B cell (primary cell): ENCODE data around the gene SFSWAP. TPM values are rescaled to one million over a fixed set of nuclear protein-coding genes. Genes with fewer than 3 reads are reported as not detected.

Source experiments
- ATAC-seq: fragments of 200-7000 bp; cut with Tn5 transposase; one replicate; pipeline ENCODE4 v1.10.0; 2021; ENCODE audit warnings: low read depth, mild to moderate bottlenecking, moderate number of reproducible peaks, moderate library complexity
- CTCF ChIA-PET: fragments of 350-600 bp; sonication (Branson Sonifier 250); formaldehyde crosslinking; loops from one replicate; lab custom pipeline; 2021; ENCODE audit warnings: antibody characterized with exemption, inconsistent platforms; lab: Charles Lee
- POLR2A ChIA-PET: fragments of 350-600 bp; sonication (Branson Sonifier 250); formaldehyde crosslinking; loops from one replicate; lab custom pipeline; 2021; ENCODE audit warnings: antibody characterized with exemption; lab: Charles Lee
- DNase-seq: peaks from one replicate; pipeline ENCODE4 v3.0.0; 2013
- H2AFZ ChIP-seq: 2 replicates; pipeline ENCODE4 v1.6.1; 2012; ENCODE audit warnings: mild to moderate bottlenecking, low read depth, low read length; ENCODE audit not compliant: insufficient read depth, poor library complexity, severe bottlenecking
- H3K27ac ChIP-seq, 2 donors: 1 replicate in 1 of 2; 2 replicates in 1 of 2; pipeline ENCODE4 v1.5.1; 2012 to 2013; ENCODE audit warnings: low read length in 2 of 2, mild to moderate bottlenecking in 2 of 2, moderate library complexity in 1 of 2
- H3K27me3 ChIP-seq, 4 experiments: fragments of 200-600 bp in 1 of 4; sonication (generic) in 1 of 4; replicated peaks in 1 of 4; 1 replicate in 2 of 4; 2 replicates in 2 of 4; pipeline versions ENCODE4 v1.6.1 to v1.7.0; 2013 to 2016; ENCODE audit warnings: low read length in 3 of 4, mild to moderate bottlenecking in 2 of 4, mixed read lengths in 1 of 4, moderate library complexity in 1 of 4; ENCODE audit not compliant: insufficient read depth in 4 of 4, control insufficient read depth in 3 of 4; ENCODE audit errors: control extremely low read depth in 1 of 4
- H3K36me3 ChIP-seq, 2 experiments: replicated peaks in 1 of 2; 1 replicate in 1 of 2; 2 replicates in 1 of 2; pipeline versions ENCODE4 v1.6.1 to v1.7.1; 2013; ENCODE audit warnings: low read length in 1 of 2; ENCODE audit not compliant: insufficient read depth in 2 of 2, control insufficient read depth in 1 of 2; ENCODE audit errors: control extremely low read depth in 1 of 2, extremely low read depth in 1 of 2
- H3K4me1 ChIP-seq, 2 donors: fragments of 200-600 bp in 1 of 2; sonication (generic) in 1 of 2; 1 replicate in 1 of 2; 2 replicates in 1 of 2; pipeline versions ENCODE4 v1.5.1 to v1.6.1; 2013 to 2017; ENCODE audit warnings: low read length in 2 of 2; ENCODE audit not compliant: control insufficient read depth in 2 of 2, insufficient read depth in 2 of 2
- H3K4me2 ChIP-seq: replicated peaks from 2 replicates; pipeline ENCODE3; 2012; ENCODE audit warnings: mild to moderate bottlenecking, low read depth, low read length; ENCODE audit not compliant: poor library complexity, severe bottlenecking
- H3K4me3 ChIP-seq, 5 experiments: fragments of 200-600 bp in 1 of 5; sonication (generic) in 1 of 5; 1 replicate in 3 of 5; 2 replicates in 2 of 5; pipeline versions ENCODE4 v1.5.1 to v1.7.0; 2011 to 2016; ENCODE audit warnings: low read length in 4 of 5, mild to moderate bottlenecking in 4 of 5, low read depth in 2 of 5, control low read depth in 1 of 5, moderate library complexity in 1 of 5; ENCODE audit not compliant: insufficient read depth in 1 of 5; ENCODE audit errors: control extremely low read depth in 1 of 5, extremely low read depth in 1 of 5
- H3K79me2 ChIP-seq: fragments of 200-600 bp; sonication (generic); one replicate; pipeline ENCODE4 v1.6.0; 2016; ENCODE audit warnings: low read length; ENCODE audit not compliant: control insufficient read depth, insufficient read depth
- H3K9ac ChIP-seq: fragments of 200-600 bp; sonication (generic); 2 replicates; pipeline ENCODE4 v1.6.1; 2017; ENCODE audit warnings: mild to moderate bottlenecking, low read length, moderate library complexity
- H3K9me3 ChIP-seq, 3 donors: one replicate each; pipeline versions ENCODE4 v1.6.1 to v1.7.1; 2013; ENCODE audit warnings: low read length in 2 of 3; ENCODE audit not compliant: control insufficient read depth in 2 of 3, insufficient read depth in 1 of 3; ENCODE audit errors: control extremely low read depth in 1 of 3
- H4K20me1 ChIP-seq: 2 replicates; pipeline ENCODE4 v1.6.0; 2012; ENCODE audit warnings: mild to moderate bottlenecking, low read length; ENCODE audit not compliant: insufficient read depth, control insufficient read depth, poor library complexity, severe bottlenecking
- H3K27ac Mint-ChIP-seq: one replicate; pipeline ENCODE4 v1.8.0; 2021; ENCODE audit warnings: mixed read lengths
- H3K27me3 Mint-ChIP-seq: one replicate; pipeline ENCODE4 v1.8.0; 2021; ENCODE audit warnings: mixed read lengths
- H3K4me1 Mint-ChIP-seq: one replicate; pipeline ENCODE4 v1.8.0; 2021; ENCODE audit warnings: mixed read lengths
- H3K4me3 Mint-ChIP-seq: one replicate; pipeline ENCODE4 v1.8.0; 2021; ENCODE audit warnings: mixed read lengths
- H3K9me3 Mint-ChIP-seq: one replicate; pipeline ENCODE4 v1.8.0; 2022; ENCODE audit warnings: mixed read lengths; ENCODE audit not compliant: insufficient read depth
- EZH2 ChIP-seq: IDR thresholded peaks from 2 replicates; pipeline ENCODE4 v1.6.1; 2012; ENCODE audit warnings: borderline replicate concordance, low read depth, mild to moderate bottlenecking, moderate library complexity, low read length; ENCODE audit not compliant: insufficient read depth, poor library complexity, severe bottlenecking
- WGBS: methylation state at CpG from one replicate; pipeline ENCODE4 v1.1.5; 2013; ENCODE audit warnings: missing lambda C conversion rate; ENCODE audit not compliant: insufficient coverage; 5-methylcytosine and 5-hydroxymethylcytosine counted together
- intact Hi-C: fragments of 100-400 bp; cut with micrococcal nuclease; formaldehyde crosslinking; loops from one replicate; pipeline ENCODE4 v1.10.0; 2022
- polyA plus RNA-seq: library from polyadenylated mRNA; depleted of rRNA; stranded (reverse); fragments of >200 nt; gene quantifications from 2 replicates; pipeline ENCODE4 v1.2.3, GENCODE V29; 2012
- total RNA-seq, 2 donors: library from RNA; stranded (reverse); fragments of 120-200 nt in 1 of 2; gene quantifications; 1 replicate in 1 of 2; 2 replicates in 1 of 2; pipeline versions ENCODE4 v1.2.3 to v1.2.4, GENCODE V29; 2013 to 2022
- TF ChIP-seq, protein P1 (sequence below): fragments of 200-600 bp; IDR thresholded peaks from one replicate; pipeline ENCODE4 v1.8.0; 2022; ENCODE audit warnings: antibody characterized with exemption, mild to moderate bottlenecking

Gene SFSWAP
- total and polyA plus RNA-seq, 2 donors (not counting 1 experiment from before 2014, with no cell fraction given): 69.3 to 122 TPM

DNA sequence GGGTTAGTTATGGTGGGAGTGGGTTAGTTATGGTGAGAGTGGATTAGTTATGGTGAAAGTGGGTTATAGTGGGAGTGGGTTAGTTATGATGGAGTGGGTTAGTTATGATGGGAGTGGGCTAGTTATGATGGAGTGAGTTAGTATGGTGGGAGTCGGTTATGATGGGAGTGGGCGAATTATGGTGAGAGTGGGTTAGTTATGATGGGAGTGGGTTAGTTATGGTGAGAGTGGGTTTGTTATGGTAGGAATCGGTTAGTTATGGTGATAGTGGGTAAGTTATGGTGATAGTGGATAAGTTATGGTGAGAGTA, 22.1 kb upstream of the SFSWAP start:
- ChIA-PET POLR2A (no interaction called here), CTCF (no interaction called here)
- Histone ChIP-seq H3K4me3 (no peak overlapping the region), H4K20me1 (no peaks in the 10 kb centered on the region), H3K79me2 (no peaks in the 10 kb centered on the region), H3K36me3 (no peaks in the 10 kb centered on the region), H3K4me1 (no peaks in the 10 kb centered on the region), H3K4me2 (no peak overlapping the region), H2AFZ (no peak overlapping the region), H3K9ac (no peak overlapping the region), H3K9me3 (peaks cover 0 to 12% (median 0%) of the 10 kb centered on the region in 3 donors), H3K27me3 (peaks cover 0 to 3% (median 1%) of the 10 kb centered on the region in 4 experiments), H3K27ac (no peak overlapping the region)
- WGBS: 100% methylated on average over 3 of the region's 3 CpGs
- Mint-ChIP-seq H3K27me3 (peaks cover 12% of the 10 kb centered on the region), H3K9me3 (no peaks in the 10 kb centered on the region), H3K4me3 (no peak overlapping the region), H3K27ac (no peak overlapping the region), H3K4me1 (no peaks in the 10 kb centered on the region)
- no peak for DNase-seq
- no peak for TF ChIP-seq EZH2
- TF ChIP-seq, protein P1, sequence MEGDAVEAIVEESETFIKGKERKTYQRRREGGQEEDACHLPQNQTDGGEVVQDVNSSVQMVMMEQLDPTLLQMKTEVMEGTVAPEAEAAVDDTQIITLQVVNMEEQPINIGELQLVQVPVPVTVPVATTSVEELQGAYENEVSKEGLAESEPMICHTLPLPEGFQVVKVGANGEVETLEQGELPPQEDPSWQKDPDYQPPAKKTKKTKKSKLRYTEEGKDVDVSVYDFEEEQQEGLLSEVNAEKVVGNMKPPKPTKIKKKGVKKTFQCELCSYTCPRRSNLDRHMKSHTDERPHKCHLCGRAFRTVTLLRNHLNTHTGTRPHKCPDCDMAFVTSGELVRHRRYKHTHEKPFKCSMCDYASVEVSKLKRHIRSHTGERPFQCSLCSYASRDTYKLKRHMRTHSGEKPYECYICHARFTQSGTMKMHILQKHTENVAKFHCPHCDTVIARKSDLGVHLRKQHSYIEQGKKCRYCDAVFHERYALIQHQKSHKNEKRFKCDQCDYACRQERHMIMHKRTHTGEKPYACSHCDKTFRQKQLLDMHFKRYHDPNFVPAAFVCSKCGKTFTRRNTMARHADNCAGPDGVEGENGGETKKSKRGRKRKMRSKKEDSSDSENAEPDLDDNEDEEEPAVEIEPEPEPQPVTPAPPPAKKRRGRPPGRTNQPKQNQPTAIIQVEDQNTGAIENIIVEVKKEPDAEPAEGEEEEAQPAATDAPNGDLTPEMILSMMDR: no peak
- ATAC-seq: no peak
- intact Hi-C loops: no loop called here

DNA sequence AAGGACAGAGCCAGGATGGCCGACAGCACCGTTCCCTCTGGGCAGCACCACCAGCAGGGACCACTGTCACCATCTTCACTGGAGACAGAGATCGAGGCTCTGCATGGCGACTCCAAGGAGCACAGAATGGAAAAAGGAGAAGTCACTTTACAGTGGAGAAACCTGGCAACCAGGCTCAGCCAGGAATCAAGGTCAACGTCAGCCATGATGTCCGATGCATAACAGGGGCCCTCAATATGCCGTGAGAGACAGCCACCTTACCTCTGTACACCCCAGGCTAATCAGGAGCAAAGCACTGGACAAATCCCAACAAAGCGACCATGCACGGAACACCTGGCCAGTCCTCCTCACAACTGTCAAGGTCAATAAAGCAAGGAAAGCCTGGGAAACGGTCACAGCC, 20.6 kb upstream of the SFSWAP start:
- 91% methylated on average over 10 of the region's 10 CpGs for WGBS
- ATAC-seq (no peak), DNase-seq (no peak)
- no peaks in the 10 kb centered on the region for H3K36me3 ChIP-seq
- H3K9ac ChIP-seq: no peak overlapping the region
- peaks cover 0 to 5% (median 0%) of the 10 kb centered on the region in 3 donors for H3K9me3 ChIP-seq
- no peaks in the 10 kb centered on the region for H3K79me2 ChIP-seq
- H3K4me3 ChIP-seq: no peak overlapping the region
- intact Hi-C loops: no loop called here
- no peak overlapping the region for H3K27ac ChIP-seq
- no peaks in the 10 kb centered on the region for H3K4me1 ChIP-seq
- Mint-ChIP-seq H3K4me3 (no peak overlapping the region), H3K27ac (no peak overlapping the region), H3K9me3 (no peaks in the 10 kb centered on the region), H3K27me3 (peaks cover 19% of the 10 kb centered on the region), H3K4me1 (no peaks in the 10 kb centered on the region)
- H4K20me1 ChIP-seq: no peaks in the 10 kb centered on the region
- POLR2A ChIA-PET: no interaction called here
- TF ChIP-seq, protein P1: no peak
- no peak for TF ChIP-seq EZH2
- no peak overlapping the region for H2AFZ ChIP-seq
- H3K27me3 ChIP-seq: peaks cover 0 to 7% (median 1%) of the 10 kb centered on the region in 4 experiments
- no peak overlapping the region for H3K4me2 ChIP-seq
- CTCF ChIA-PET: no interaction called here
